Dedifferentiated amniotic fluid mesenchymal stem cell (primary cell): ENCODE results near the gene EBF3.

ENCODE experiments used
- DNase-seq: peaks from one replicate; pipeline ENCODE4 v3.0.0-alpha.2; 2016; ENCODE audit errors: extremely low spot score

EBF3 gene

DNA sequence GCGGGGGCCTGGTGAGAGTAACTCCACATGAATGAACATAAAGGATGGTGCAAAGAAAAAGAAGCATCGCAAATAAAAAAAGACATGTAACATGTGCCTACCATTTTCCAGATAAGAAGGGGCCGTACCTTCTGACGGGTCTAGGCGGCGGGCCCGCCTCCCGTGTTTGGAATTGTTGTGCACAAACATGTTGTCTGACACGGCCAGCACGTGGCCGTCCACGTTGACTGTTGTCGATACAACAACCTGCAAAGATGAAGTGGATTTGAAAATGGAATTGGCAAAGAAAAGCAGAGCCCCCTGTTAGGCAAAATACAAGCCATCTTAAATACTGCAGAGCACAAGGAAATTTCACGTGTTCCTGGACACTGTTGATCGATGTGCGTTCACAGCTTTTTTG is 90.7 kb downstream of the EBF3 start:
- DNase-seq: no peak

DNA sequence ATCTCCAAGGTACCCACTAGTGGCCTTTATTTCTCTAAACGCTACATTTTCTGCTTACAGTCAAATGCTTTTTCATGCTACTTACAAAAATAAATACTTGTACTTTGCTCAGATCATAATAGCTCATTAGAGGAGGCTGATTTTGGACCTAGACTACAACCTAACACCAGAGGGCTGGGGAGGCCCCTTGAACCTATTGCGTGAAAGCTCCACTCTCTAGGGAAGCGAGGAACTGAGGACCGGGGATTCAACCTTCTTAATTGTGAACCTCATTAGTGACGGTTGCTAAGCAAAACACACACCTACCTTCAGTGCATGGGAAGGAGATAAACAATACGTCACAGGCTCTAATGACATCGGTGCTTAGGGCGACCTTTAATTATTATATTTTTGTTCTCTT is 92.1 kb downstream of the EBF3 start:
- DNase-seq: no peak

DNA sequence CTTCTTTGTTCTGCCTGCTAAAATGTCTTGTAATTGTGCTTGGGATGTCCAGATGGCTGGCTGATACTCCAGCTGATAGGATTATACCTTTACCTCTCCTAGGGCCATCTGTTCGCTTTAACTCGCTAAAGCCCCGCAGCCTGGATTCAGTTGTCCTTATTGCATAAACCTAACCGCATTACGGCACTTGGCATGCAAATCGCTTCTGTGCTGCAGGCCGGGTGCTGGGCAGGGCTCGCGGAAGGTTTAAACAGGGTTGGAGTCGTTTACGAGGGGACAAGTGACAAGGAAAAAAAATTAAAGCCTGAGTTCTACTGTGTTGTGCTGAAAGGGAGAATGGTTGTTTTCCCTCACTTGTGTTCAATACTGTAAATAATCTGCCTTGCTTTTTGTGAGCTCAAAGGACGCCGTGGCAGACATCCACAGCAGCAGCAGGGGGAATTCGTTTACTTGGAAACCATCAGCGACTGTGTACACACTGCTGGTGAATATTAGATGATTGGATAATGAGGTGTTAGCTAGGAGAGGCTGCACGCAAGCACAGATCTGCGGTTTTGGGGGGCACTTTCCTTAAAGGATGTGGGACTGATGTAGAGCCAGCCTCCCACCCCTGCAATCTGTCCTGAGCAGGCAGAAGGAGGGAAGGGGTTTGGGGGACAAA is 93.0 kb downstream of the EBF3 start:
- DNase-seq: no peak

DNA sequence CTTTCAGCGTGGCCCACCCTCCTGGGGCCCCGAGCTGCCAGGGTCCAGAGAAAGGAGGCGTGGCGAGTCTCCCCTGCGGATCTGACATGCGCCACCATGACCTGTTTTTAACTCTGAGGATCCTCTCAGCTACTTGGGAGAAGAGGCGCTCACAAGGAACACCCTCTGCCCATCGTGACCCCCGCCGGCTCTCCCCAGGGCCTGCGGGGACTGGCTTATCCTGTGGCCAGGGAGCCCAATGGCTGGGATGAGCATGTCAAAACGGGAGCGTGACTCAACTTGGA is 93.7 kb downstream of the EBF3 start:
- DNase-seq: no peak

DNA sequence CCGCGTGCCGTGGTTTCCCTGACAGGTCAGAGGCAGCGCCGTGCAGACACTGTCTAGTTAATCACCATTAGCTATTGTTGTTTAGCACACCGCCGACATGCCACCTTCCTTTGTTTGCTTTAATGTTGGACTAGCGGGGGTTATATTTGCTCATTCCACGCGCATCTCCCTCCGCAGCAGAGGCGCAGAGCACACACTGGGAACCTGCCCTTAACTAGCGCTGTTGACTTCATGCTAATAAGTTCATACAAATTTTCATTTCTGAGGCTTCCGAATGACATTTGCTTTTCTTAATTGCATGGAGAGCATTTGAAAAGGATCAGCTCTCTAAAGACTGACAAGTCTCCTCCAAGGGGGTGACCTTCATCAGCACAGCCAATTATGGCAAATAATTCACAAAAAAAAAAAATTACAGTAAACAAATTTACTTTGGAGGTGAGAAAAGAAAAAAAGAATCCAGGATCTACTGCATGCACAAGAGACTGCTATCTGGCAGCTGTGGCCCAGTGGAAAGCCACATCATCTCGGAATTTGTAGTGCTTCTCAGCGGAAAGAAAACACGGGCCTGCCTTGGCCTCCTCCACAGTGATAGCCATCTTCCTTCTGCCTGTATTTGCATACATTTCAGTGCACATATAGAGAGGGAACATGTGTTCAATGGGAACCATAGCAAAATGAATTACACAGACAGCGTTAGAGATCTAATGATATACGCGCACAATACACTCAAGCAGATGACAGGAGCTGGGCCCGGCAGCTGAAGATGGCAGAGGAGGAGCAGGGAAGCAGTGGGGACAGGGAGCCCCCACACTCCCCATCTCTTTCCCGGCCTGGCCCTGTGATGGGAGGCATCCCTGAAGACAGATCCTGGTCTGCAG is 94.2 kb downstream of the EBF3 start:
- DNase-seq: no peak

DNA sequence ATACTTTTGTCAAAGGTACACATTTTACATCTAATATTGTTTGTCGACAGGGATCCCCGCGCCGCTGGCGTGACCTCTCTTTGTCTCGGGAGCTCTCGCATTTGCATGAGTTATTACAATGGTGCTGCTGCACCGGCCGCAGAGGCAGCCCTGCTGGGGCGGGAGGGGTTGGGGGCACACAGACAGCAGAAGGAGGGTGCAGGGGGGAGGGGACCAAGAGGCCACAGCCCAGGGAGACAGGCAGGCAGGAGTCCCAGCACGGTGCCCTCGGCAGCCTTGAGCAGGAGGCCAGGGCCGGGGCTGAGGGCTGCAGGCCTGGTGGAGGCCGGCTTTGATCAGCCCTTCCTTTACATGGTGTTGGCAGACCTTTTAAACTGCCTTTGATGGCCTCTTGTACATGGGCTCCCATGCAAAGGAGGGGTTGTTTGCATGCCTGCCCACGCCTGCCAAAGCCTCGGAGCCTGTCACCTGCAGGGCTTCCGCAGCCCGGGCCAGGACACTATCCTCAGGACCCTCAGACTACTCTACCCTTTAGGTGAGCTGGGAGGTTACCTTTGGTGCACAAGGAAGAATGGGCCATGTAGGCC is 95.5 kb downstream of the EBF3 start:
- DNase-seq: no peak

DNA sequence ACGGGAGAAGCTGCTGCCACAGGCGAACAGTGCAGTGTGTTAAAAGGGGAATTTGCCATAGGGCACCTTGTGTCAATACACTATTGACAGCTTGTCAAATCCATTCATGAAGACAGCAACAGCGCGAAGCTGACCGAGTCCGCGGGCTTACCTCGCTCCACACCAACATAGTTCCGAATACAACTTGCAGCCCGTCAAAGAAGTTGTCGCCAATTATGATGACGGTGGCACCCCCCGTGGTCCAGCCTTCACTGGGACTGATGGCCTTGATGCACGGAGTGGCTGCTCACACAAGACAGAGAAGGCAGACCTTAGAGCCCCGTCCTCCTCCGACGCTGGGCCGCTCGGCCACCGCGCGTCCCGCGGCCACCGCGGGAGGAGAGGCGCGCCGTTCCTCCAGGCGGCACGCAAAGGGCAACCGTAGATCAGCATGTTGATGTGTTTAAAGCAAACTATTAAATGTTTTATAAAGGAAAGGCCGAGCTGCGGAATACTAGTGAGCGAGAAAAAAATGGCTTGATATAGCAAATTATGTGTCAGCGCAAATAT is 96.4 kb downstream of the EBF3 start:
- DNase-seq: no peak

DNA sequence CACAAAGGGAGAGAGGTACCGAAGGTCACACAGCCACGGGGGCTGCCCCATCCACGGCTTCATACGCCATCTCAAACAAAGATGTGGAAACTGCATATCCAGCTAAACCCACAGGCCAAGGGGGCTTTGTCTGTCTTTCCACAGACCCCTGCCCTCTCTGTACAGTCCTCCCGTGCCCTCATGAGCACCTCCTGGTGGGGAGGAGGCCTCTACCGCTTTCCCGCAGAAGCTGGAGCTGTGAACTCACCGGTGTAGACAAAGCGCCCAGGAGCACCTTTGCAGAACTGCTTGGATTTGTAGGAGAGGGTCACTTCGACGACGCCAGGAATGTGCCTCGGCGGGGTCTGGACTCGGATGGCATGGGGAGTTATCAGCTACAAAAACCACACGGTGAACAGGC is 97.2 kb downstream of the EBF3 start:
- DNase-seq: no peak

DNA sequence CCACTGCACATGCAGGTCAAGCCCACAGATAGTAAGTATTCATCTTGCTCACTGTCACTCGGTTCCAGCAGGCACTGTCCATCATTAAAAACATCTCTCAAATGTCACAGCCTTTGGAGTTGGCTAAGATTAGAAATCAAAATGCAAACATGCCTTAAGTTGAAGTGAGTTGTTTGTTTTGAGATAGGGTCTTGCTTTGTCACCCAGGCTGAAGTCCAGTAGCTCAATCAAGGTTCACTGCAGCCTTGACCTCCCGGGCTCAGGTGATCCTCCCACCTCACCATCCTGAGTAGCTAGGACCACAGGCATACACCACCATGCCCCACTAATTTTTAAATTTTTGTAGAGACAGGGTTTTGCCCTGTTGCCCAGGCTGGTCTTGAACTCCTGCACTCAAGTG is 98.1 kb downstream of the EBF3 start:
- DNase-seq: no peak

DNA sequence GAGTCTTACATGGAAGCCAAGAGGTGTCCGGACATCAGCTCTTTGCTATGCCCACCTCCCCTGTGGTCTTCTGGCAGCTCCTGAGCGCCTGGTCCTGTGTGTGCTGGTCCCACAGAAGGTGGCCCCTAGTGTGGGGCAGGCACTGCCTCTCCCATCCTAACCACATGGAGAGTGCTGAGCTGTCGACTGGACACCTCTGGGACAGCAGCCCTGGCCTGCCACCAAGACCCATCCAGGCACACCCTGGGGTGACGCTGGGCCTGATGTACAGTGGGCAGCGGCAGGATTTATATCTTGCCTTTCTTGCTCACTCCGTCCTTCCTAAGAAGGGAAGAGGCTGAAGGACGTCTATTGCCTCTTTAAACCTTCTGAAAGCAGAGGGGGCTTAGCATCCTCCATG is 98.7 kb downstream of the EBF3 start:
- DNase-seq: no peak

DNA sequence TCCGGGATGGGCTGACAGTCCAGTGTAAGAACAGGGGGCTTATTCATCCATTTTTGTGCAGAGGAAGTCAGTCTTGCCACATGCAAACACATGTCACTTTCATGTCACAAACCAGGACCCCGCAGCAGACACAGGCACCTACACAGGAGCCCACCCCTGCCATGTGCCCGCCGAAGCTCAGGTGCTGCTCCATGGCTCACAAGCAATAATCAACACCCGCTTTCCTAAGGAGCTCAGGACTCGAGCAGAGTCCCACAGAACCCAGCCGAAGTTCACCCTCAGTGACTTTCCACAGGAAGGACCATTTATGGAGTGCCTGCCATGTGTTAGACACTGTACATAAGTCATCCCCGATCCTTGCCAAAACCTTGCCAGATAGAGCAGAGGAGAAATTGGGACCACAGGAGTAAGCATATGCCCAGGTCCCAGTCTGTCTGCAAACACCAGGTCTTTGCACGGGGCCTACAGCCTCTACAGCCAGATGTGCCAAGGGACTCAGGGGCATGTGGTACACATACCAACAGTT is 99.4 kb downstream of the EBF3 start:
- DNase-seq: no peak

DNA sequence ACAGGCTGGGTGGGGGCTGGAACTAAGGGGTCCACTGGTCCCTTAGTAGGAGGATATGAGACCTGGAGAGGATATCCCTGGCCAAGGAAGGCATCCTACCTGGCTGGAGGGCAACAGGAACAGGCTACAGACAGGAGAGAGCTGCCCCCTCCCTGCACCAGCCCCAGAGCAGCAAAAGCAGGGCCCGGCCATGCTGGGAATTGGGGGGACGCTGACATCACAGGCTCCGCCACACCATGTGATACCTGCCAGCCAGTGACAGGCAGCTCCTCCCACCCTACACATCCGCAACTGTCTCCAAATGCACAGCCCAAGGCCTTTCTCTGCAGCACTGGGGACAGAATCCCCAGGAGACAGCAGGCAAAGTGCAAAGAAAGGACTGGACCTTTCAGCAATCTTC is 100.0 kb downstream of the EBF3 start:
- no peak for DNase-seq

DNA sequence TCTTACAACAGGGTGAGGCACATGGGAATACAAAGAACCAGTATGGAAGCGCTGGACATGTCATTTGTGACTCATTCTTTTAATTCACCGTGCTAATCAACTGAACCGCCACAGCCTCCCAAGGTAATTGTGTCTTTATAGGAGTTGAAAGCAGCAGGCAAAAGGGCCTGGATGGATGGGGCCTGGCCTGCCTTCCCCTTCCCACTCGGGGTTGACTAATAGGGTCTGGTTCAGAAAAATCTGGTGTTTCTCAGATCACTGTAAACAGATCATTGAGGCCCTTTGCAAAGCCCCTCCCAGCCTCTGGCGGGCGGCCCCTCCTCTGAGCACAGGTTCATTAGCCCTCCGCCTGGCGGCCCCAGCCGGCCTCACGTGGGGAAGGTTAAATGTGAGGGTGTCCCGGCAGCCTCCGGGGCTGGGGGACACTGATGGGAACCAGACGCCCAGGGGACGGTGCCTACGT is 100.8 kb downstream of the EBF3 start:
- DNase-seq: no peak

DNA sequence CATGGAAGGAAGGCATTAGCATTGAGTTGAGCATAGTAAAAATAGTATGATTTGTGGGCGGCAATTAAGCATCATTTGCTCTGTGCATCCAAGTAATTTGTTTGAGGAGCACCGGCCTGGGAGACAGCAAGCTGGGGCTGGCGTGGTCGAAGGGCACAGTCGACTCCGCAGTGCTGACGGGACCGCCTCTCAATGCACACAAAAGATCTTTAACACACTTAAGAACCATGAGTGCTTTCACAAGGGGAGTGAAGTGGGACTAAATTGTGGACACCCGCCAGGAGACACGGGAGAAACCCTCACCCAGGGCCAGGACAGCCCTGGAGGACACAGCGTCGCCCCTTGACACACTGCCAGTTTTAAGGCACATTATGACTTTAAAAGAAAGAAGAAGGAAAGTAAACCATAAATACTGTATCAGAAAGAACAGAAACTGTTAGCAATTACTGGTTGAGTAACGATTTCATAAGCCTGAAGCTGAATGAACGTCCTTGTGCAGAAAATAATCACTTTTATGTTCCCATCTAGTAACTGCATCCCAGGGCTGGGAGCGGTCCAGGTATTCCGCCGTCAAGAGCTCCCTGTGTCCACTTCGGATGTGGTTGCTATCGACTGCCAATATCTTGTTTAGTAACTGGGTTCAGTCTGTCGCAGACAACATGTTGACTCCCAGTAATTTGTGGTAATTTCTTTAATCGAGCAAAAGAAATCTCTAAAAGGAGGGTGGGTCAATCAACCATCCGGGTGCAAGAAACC is 102.1 kb downstream of the EBF3 start:
- no peak for DNase-seq

DNA sequence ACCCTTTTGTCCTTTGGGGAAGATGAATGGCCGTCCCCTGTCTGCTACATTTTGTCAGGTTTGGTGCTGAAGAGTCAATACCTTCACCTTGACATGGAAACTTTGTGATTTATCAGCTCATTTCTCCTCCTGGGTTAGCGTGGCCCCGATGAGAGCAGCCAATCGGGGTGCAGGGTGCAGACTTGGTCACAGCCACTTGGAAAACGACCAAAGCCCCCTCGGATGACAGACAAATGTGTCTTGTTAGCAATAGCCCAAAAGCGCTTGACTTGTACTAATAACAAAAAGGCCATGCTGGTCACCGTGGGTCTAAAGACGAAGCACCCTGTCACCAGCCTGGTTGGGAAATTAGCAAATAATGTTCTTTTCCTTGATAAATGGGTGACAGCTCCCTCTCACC is 103.7 kb downstream of the EBF3 start:
- no peak for DNase-seq

DNA sequence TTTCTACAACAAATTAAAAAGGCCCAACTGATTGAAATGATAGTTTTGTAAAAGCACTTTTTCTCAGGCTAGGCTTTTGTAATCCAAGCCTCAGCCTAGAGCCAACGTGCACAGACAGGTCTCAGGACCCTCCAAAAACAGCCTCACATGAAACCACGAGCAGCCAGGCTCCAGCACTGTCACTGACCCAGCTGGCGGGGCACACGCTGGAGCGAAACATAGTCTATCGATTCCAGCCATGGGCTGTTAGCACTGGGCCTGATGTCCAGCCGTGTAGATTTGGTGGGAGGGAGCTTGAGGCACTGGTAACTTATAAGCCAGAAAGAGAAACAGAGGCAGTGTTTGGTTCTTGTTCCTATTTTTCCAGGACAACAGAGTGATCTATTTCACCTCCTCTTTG is 104.5 kb downstream of the EBF3 start:
- DNase-seq: no peak

DNA sequence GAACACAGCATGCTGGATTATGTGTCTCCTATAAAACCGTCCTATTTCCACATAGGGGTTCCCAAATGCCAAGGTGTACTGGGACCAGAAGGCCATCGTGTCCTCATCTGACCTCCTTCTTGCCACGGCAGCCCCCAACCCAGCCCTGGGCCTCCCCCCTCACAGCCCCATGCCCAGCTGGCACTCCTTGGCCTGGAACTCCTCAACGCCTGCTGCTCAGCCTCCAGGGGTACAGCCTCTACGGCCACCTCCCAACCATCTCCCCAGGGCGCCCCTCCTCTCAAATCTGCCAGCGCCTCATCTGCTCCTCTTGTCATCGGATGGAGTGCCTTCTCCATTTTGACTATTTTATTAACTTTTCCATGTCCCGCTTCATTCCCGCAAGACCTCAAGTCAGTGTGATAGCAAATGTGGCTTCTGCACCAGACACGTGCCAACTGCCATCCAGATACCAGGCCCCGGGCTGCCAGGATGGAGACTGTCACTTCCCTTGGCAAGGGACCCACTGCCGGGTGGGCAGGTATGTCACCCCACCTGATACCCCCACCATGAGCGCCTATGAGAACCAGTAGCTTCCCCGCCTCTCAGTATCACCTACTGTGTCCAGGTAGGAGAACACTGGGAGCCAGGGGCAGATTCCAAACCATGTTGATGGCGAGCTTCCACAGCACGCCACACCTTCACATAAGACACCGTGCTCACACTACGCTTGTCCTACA is 106.7 kb downstream of the EBF3 start:
- DNase-seq: no peak

DNA sequence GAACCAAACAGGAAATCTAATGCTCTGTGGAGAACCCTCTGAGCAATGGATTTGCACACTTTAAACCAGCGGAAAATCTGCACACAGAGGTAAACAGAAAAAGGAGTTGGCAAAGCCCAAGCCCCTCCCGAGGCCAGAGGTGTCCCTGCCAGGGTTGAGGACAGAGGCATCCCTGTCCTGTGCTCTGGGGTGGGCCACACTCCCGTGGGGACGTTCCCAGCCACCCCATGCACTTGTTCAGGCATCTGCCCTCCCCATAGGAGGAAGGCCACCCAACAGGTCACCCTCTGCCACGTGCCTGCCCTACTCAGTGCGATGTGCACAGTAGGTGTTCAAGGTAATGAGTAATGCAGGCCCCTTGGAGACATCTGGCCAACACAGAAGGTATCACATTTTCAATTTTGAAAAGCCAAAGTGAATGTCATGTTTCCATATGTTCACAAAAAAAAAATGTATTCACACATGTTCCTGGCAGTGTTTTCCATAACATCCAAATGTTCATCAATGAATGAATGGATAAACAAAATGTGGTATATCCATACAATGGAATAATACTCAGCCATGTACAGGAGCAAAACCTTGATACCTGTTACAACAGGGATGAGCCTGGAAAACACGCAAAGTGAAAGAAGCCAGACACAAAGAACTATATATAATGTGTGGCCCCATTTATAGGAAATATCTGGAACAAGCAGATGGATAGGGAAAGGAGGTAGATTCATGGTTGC is 108.1 kb downstream of the EBF3 start:
- no peak for DNase-seq

DNA sequence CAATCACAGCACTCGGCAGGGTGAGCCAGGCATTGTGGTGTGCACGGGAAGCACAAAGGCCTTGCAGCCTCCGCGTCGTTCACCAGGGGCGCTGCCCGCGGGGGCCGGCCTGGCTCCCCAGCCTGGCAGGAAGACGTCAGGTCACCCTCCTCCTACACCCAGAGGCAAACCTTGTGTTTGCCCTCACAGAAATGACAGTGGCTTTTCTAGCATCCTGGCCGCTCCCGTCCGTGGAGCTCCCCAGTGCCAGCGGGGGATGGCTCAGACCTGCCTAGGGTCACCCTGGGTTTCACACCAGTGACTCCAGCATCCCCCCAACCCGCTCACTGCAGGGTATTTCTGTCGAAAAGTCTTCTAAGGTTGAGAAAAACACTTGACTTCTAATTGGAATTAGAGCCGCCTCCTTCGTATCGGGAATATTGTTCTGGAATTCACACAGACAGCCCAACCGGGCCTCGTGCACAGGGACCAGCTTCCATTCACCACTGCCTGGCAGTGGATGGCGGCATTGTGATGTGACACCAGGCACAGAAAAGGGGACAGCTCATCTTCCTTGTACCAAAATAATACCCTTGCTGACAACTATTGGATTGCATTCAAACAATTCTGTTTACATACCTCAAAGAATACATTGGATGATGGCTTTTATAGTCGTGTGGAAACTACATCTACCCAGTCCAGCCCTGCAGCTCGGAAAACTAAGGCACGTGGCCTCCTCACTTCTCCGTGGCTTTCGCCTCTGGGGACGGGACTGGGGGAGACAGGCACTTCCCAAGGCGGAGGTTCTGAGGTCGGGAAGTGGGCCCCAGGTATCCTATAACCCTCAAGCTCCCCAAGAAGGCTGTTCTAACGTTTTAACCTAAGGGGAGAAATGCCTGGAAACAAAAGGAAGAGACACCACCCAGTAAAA is 109.0 kb downstream of the EBF3 start:
- DNase-seq: no peak

DNA sequence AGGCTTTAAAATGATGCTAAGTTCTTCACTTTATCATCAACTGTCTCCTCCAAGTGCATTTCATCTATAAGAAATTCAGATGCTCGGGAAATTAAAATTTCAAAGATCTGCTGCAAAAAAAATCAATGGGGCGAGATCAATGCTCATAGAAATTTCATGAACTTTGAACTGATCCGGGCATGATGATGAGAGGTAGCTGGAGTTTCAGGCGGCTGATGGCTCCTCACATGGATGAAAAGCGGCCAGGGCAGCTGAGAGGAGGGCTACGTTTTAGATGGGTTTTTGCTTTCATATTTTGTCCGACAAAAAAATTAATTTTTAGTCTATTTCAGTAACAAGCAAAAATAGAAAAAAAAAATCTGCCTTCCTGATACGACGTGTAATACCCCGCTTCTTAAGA is 109.9 kb downstream of the EBF3 start:
- no peak for DNase-seq
